Duodenal mucosa (tissue), 2 donors: ENCODE results near the gene DNAJC1.
"Not testable (repeated sequence)": the region's sequence is repeated elsewhere in the genome, so short reads cannot be mapped to it uniquely, and the experiment has no call there.

Experiments used
- H3K27ac ChIP-seq: one replicate; pipeline ENCODE4 v1.7.0; 2013; ENCODE audit warnings: low read depth, low read length
- H3K27me3 ChIP-seq, 2 donors: one replicate each; pipeline ENCODE4 v1.7.0; 2013; ENCODE audit warnings: low read length in 2 of 2, control low read depth in 1 of 2; ENCODE audit not compliant: insufficient read depth in 2 of 2, control insufficient read depth in 1 of 2
- H3K36me3 ChIP-seq, 2 donors: one replicate each; pipeline ENCODE4 v1.7.0; 2013; ENCODE audit warnings: low read length in 2 of 2, control low read depth in 1 of 2; ENCODE audit not compliant: insufficient read depth in 2 of 2, control insufficient read depth in 1 of 2
- H3K4me1 ChIP-seq, 2 donors: one replicate each; pipeline ENCODE4 v1.7.0; 2013; ENCODE audit warnings: low read length in 2 of 2, control low read depth in 1 of 2; ENCODE audit not compliant: insufficient read depth in 2 of 2, control insufficient read depth in 1 of 2
- H3K4me3 ChIP-seq, 2 donors: one replicate each; pipeline ENCODE4 v1.7.0; 2013; ENCODE audit warnings: low read length in 2 of 2, low read depth in 1 of 2
- H3K9ac ChIP-seq, 2 donors: one replicate each; pipeline ENCODE4 v1.7.0; 2013; ENCODE audit warnings: low read length in 2 of 2, low read depth in 1 of 2
- H3K9me3 ChIP-seq, 2 donors: one replicate each; pipeline ENCODE4 v1.7.0; 2013; ENCODE audit warnings: low read length in 2 of 2, control low read depth in 1 of 2; ENCODE audit not compliant: control insufficient read depth in 1 of 2

DNAJC1 gene

DNA sequence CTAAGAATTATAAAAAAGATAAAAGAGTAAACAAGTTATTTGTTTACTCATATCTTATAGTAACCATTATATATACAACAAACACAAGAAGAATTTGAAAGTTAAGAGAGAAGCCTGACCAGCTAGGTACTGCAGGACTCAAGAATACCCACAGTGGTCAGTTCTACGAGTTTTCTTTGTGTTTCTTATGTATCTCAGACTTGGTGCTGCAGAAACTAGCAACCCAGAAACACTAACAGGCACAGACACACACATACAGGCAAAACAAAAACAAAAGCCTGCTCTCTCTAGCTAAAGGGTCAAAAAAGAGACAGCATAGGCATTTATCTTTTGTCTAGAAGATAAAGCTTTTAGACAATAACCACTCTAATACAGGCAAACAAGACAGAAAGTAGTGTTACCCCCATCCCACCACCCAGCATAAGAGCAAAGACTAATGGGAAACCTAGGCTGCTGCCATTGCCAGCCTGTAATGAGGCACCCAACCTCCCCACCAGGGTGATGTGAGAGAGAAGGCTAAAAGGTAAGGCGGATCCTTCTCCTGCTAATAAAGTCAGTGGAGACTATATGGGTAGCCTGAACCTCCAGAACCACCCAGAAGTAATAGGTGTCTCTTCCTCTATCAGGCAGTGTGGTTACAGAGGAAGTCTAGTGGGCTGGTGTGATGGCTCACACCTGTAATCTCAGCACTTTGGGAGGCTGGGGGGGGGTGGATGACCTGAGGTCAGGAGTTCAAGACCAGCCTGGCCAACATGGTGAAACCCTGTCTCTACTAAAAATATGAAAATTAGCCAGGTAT, 113.9 kb downstream of the DNAJC1 start:
- H3K4me3 ChIP-seq = no peak overlapping the region
- H3K4me1 ChIP-seq = no peaks in the 10 kb centered on the region
- no peaks in the 10 kb centered on the region for H3K27me3 ChIP-seq
- H3K36me3 ChIP-seq = peaks cover 5 to 16% of the 10 kb centered on the region in 2 donors
- H3K27ac ChIP-seq = no peak overlapping the region
- H3K9ac ChIP-seq = no peak overlapping the region
- H3K9me3 ChIP-seq = peaks cover 0 to 6% of the 10 kb centered on the region in 2 donors

DNA sequence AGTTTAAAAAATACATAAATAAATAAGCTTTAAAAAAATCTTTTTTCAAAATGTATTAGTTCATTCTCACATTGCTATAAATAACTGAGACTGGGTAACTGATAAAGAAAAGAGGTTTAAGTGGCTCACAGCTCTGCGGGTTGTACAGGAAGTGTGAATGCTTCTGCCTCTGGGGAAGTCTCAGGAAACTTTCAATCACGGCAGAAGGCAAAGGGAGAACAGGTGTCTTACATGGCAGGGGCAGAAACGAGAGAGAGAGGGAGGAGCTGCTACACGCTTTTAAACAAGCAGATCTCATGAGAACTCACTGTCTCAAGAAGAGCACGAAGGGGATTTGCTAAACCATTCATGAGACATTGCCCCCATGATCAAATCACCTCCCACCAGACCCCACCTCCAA, 114.6 kb downstream of the DNAJC1 start:
- H3K9me3 ChIP-seq = peaks cover 0 to 6% of the 10 kb centered on the region in 2 donors
- no peak overlapping the region for H3K4me3 ChIP-seq
- H3K27ac ChIP-seq = no peak overlapping the region
- no peaks in the 10 kb centered on the region for H3K27me3 ChIP-seq
- no peak overlapping the region for H3K9ac ChIP-seq
- H3K36me3 ChIP-seq = peaks cover 5 to 9% of the 10 kb centered on the region in 2 donors
- H3K4me1 ChIP-seq = no peaks in the 10 kb centered on the region

GRCh38 chr10:21885940-21886339, 117.6 kb downstream of the DNAJC1 start:
- Histone ChIP-seq H3K27me3 (no peaks in the 10 kb centered on the region), H3K27ac (no peak overlapping the region), H3K4me1 (no peaks in the 10 kb centered on the region), H3K9me3 (peaks cover 0 to 6% of the 10 kb centered on the region in 2 donors), H3K4me3 (no peak overlapping the region), H3K9ac (no peak overlapping the region), H3K36me3 (peaks cover 6 to 13% of the 10 kb centered on the region in 2 donors)

DNA sequence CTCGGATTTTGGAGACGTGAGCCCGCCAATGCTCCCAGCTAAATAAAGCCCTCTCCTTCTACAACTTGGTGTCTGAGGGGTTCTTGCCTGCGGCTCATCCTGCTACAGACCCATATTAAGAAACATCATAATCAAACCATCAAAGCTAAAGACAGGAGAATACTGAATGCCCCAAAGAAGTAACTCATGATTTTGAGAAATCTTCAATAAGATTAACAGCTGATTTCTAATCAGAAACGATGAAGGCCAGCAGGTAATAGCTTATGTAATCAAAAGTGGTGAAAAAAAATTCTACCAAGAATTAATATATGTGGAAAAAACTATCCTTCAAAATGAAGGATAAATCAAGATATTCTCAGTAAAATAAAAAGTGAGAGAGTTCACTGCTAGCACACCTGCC, 130.3 kb downstream of the DNAJC1 start:
- Histone ChIP-seq H3K9me3 (peaks cover 7 to 8% of the 10 kb centered on the region in 2 donors), H3K4me1 (no peaks in the 10 kb centered on the region), H3K4me3 (no peak overlapping the region), H3K27me3 (no peaks in the 10 kb centered on the region), H3K9ac (no peak overlapping the region), H3K36me3 (peaks cover 4 to 20% of the 10 kb centered on the region in 2 donors), H3K27ac (no peak overlapping the region)

GRCh38 chr10:21872771-21873170, 130.8 kb downstream of the DNAJC1 start:
- H3K4me1 ChIP-seq, H3K4me3 ChIP-seq, H3K27me3 ChIP-seq, H3K27ac ChIP-seq, H3K9me3 ChIP-seq, H3K9ac ChIP-seq: not testable (repeated sequence)
- H3K36me3 ChIP-seq = peaks cover 4 to 20% of the 10 kb centered on the region in 2 donors

DNA sequence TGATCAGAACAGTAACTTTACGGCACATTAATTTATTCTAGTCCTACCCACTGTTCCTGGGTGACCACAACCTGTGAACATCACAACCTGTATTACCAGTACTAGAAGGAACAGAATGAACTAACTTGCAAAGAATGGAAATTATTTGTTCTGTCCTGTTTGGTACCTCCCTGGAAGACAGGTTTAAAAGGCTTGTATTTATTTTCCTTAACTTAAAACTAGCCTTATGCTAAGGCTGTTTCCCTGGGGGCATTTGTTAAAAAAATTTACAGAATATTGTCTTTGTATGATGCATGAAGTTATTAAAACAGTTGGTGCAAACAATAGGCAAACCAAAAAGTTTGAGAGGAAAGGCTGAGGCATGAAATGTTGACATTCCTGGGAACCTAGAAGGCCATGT, 132.7 kb downstream of the DNAJC1 start:
- H3K27ac ChIP-seq = no peak overlapping the region
- H3K4me3 ChIP-seq = no peak overlapping the region
- no peak overlapping the region for H3K9ac ChIP-seq
- H3K27me3 ChIP-seq = no peaks in the 10 kb centered on the region
- peaks cover 7 to 8% of the 10 kb centered on the region in 2 donors for H3K9me3 ChIP-seq
- H3K4me1 ChIP-seq = no peaks in the 10 kb centered on the region
- H3K36me3 ChIP-seq = peaks cover 4 to 18% of the 10 kb centered on the region in 2 donors

- H3K4me1 ChIP-seq, H3K36me3 ChIP-seq, H3K9me3 ChIP-seq, H3K27ac ChIP-seq, H3K27me3 ChIP-seq, H3K9ac ChIP-seq, H3K4me3 ChIP-seq: not testable (repeated sequence)
These were observed 134.4 kb downstream of the DNAJC1 start for GRCh38 chr10:21869087-21869486.

- Histone ChIP-seq H3K36me3 (no peaks in the 10 kb centered on the region), H3K4me3 (no peak overlapping the region), H3K4me1 (no peaks in the 10 kb centered on the region), H3K9me3 (no peaks in the 10 kb centered on the region), H3K27me3 (no peaks in the 10 kb centered on the region), H3K9ac (no peak overlapping the region), H3K27ac (no peak overlapping the region)
These were observed 142.8 kb downstream of the DNAJC1 start for GRCh38 chr10:21860718-21861117.

GRCh38 chr10:21858455-21858854, 145.1 kb downstream of the DNAJC1 start:
- no peak overlapping the region for H3K27ac ChIP-seq
- H3K9me3 ChIP-seq = no peaks in the 10 kb centered on the region
- no peaks in the 10 kb centered on the region for H3K27me3 ChIP-seq
- no peak overlapping the region for H3K4me3 ChIP-seq
- no peaks in the 10 kb centered on the region for H3K36me3 ChIP-seq
- H3K9ac ChIP-seq = no peak overlapping the region
- no peaks in the 10 kb centered on the region for H3K4me1 ChIP-seq

GRCh38 chr10:21849607-21850006, 153.9 kb downstream of the DNAJC1 start:
- H3K4me1 ChIP-seq = no peaks in the 10 kb centered on the region
- H3K9me3 ChIP-seq = peaks cover 8 to 23% of the 10 kb centered on the region in 2 donors
- H3K36me3 ChIP-seq = peaks cover 0 to 4% of the 10 kb centered on the region in 2 donors
- no peak overlapping the region for H3K27ac ChIP-seq
- no peak overlapping the region for H3K9ac ChIP-seq
- no peaks in the 10 kb centered on the region for H3K27me3 ChIP-seq
- H3K4me3 ChIP-seq = no peak overlapping the region
